K562 (cell line): ENCODE measurements around the gene RBM34. TPM values are rescaled to one million over a fixed set of nuclear protein-coding genes. Genes with fewer than 3 reads are reported as not detected.

Source experiments
- AFF1 ChIP-seq, 2 experiments: fragments of 450-650 bp; IDR thresholded peaks; 2 replicates each; pipeline ENCODE4 v1.6.1; 2018; ENCODE audit warnings: mild to moderate bottlenecking in 2 of 2, low read depth in 1 of 2; ENCODE audit not compliant: partially characterized antibody in 2 of 2
- CHD4 ChIP-seq: fragments of 200-600 bp; sonication (generic); IDR thresholded peaks from 3 replicates; pipeline ENCODE4 v1.6.1; 2012; ENCODE audit warnings: low read depth, mild to moderate bottlenecking, mixed read lengths, low read length, inconsistent platforms; ENCODE audit not compliant: insufficient read depth, insufficient replicate concordance, poor library complexity, severe bottlenecking
- CREM ChIP-seq: IDR thresholded peaks from 2 replicates; pipeline ENCODE4 v1.6.1; 2014; ENCODE audit warnings: antibody characterized with exemption, low read depth
- HMG20A ChIP-seq: fragments of 450-650 bp; formaldehyde crosslinking; conservative IDR thresholded peaks from 2 replicates; pipeline ENCODE4 v1.4.0; 2020; ENCODE audit warnings: mild to moderate bottlenecking, mixed read lengths
- HNRNPLL ChIP-seq: fragments of 200-400 bp; formaldehyde crosslinking; IDR thresholded peaks from 2 replicates; pipeline ENCODE4 v1.6.1; 2017; ENCODE audit warnings: low read length, low read depth, mild to moderate bottlenecking; ENCODE audit not compliant: poor library complexity, severe bottlenecking
- KDM5B ChIP-seq: fragments of 200-600 bp; sonication (generic); IDR thresholded peaks from 2 replicates; pipeline ENCODE4 v1.6.1; 2012; ENCODE audit warnings: low read depth, mild to moderate bottlenecking, moderate library complexity, low read length, control low read depth, inconsistent platforms; ENCODE audit not compliant: insufficient replicate concordance
- NFE2 ChIP-seq: IDR thresholded peaks from 2 replicates; pipeline ENCODE4 v1.6.1; 2014; ENCODE audit warnings: antibody characterized with exemption, low read depth
- NR2C1 ChIP-seq, 2 experiments: fragments of 450-650 bp; IDR thresholded peaks; 2 replicates each; pipeline ENCODE4 v1.6.1; 2017; ENCODE audit warnings: mild to moderate bottlenecking in 2 of 2, antibody characterized with exemption in 1 of 2, inconsistent platforms in 1 of 2, missing compliant biosample characterization in 1 of 2, missing genetic modification characterization in 1 of 2
- POLR2AphosphoS2 ChIP-seq: IDR thresholded peaks from 2 replicates; pipeline ENCODE4 v1.6.1; 2012; ENCODE audit warnings: low read length, improper control_type of control experiment
- RCOR1 ChIP-seq, 2 experiments: IDR thresholded peaks; 2 replicates each; pipeline ENCODE4 v1.6.1; 2012; ENCODE audit warnings: low read depth in 2 of 2, low read length in 2 of 2, borderline replicate concordance in 1 of 2, improper control_type of control experiment in 1 of 2
- SMAD2 ChIP-seq: fragments of 150-350 bp; IDR thresholded peaks from 2 replicates; pipeline ENCODE4 v1.6.1; 2014; ENCODE audit warnings: low read depth, mild to moderate bottlenecking, low read length
- THAP12 ChIP-seq: fragments of 250-450 bp; sonication (Bioruptor Pico); IDR thresholded peaks from 2 replicates; pipeline ENCODE4 v1.9.0; 2021; ENCODE audit warnings: mild to moderate bottlenecking, inconsistent platforms
- U2AF1 ChIP-seq: fragments of 200-400 bp; formaldehyde crosslinking; optimal IDR thresholded peaks from 2 replicates; pipeline ENCODE3; 2017; ENCODE audit warnings: mild to moderate bottlenecking, low read depth, low read length, moderate library complexity
- ZNF217 ChIP-seq: sonication (generic); formaldehyde crosslinking; IDR thresholded peaks from 2 replicates; pipeline ENCODE4 v1.8.0; 2022; ENCODE audit warnings: mild to moderate bottlenecking, missing genetic modification reagents
- ZNF239 ChIP-seq: fragments of 250-450 bp; sonication (Bioruptor Pico); IDR thresholded peaks from 2 replicates; pipeline ENCODE4 v1.4.0; 2020; ENCODE audit warnings: mild to moderate bottlenecking
- ZNF592 ChIP-seq: fragments of 450-650 bp; IDR thresholded peaks from 2 replicates; pipeline ENCODE4 v1.6.1; 2017; ENCODE audit warnings: antibody characterized with exemption, mild to moderate bottlenecking
- ZNF766 ChIP-seq: fragments of 200-800 bp; sonication (Bioruptor generic); conservative IDR thresholded peaks from 2 replicates; pipeline ENCODE4 v1.6.1; 2016; ENCODE audit warnings: missing genetic modification characterization, missing compliant biosample characterization
- polyA plus RNA-seq, 8 experiments: library from polyadenylated mRNA; depleted of rRNA in 4 of 8; stranded (reverse) in 5 of 8; unstranded in 3 of 8; fragments of >200 nt; fragmentation: Nextera tagmentation in 2 of 8; fragmentation: Illumina TruSeq in 1 of 8; extraction: Ambion mirVana in 2 of 8; extraction: Trizol in 1 of 8; gene quantifications; 2 replicates each; pipeline versions ENCODE4 v1.2.1 to v1.2.3, GENCODE V29; 2011 to 2014; ENCODE audit warnings: inconsistent platforms in 1 of 8, missing spikeins in 1 of 8
- total RNA-seq, 7 experiments: library from RNA; depleted of rRNA in 6 of 7; stranded (reverse); fragments of >200 nt in 6 of 7; fragmentation: Illumina TruSeq in 2 of 7; extraction: Trizol in 2 of 7; gene quantifications; 2 replicates each; pipeline versions ENCODE4 v1.2.1 to v1.2.3, GENCODE V29; 2011 to 2021; ENCODE audit warnings: low replicate concordance in 1 of 7

Gene RBM34
- total and polyA plus RNA-seq, 9 of the 15 experiments (the other 6 are each of a cell fraction or from before 2014, with no cell fraction given) = 64.0 to 178 (median 124) TPM

- no peak for TF ChIP-seq U2AF1
- no peak for TF ChIP-seq SMAD2
- no peak for TF ChIP-seq ZNF217 (CRISPR knock-in tag)
- TF ChIP-seq HNRNPLL = no peak
- no peak for TF ChIP-seq CHD4
- TF ChIP-seq ZNF592 = no peak
- peak in 1 of 2 experiments; percentile 49; a peak in 1 of 4 replicates for TF ChIP-seq RCOR1 (IDR thresholded peaks at IDR 0.05; ENCODE audit: borderline replicate concordance in 1 of 2, low read depth in 2 of 2, low read length in 2 of 2)
- TF ChIP-seq CREM = no peak
- TF ChIP-seq AFF1 (IDR thresholded peaks at IDR 0.05; ENCODE audit: low read depth in 1 of 2, partially characterized antibody in 2 of 2) = no peak
- no peak for TF ChIP-seq THAP12
- TF ChIP-seq ZNF239 (CRISPR knock-in tag) = no peak
- no peak for TF ChIP-seq HMG20A (CRISPR knock-in tag)
- no peak for TF ChIP-seq KDM5B
- TF ChIP-seq ZNF766 (CRISPR knock-in tag) = no peak
- no peak for TF ChIP-seq NR2C1 (IDR thresholded peaks at IDR 0.05)
- no peak for TF ChIP-seq NR2C1 (tag; IDR thresholded peaks at IDR 0.05)
- TF ChIP-seq POLR2AphosphoS2 = no peak
- TF ChIP-seq NFE2 = peak; percentile 68
Measured at GRCh38 chr1:235207209-235207565, 46.1 kb upstream of the RBM34 start (continued).
